GM12801 (cell line): ENCODE data around the gene RABGAP1L.

Experiments
- TF ChIP-seq, protein P1 (sequence below): IDR thresholded peaks from one replicate; pipeline ENCODE4 v1.5.1; 2011; ENCODE audit warnings: control low read depth; ENCODE audit not compliant: insufficient read length; ENCODE audit errors: extremely low read depth

RABGAP1L gene

GRCh38 chr1:174815474-174815908, 656.2 kb downstream of the RABGAP1L start:
- TF ChIP-seq, protein P1, sequence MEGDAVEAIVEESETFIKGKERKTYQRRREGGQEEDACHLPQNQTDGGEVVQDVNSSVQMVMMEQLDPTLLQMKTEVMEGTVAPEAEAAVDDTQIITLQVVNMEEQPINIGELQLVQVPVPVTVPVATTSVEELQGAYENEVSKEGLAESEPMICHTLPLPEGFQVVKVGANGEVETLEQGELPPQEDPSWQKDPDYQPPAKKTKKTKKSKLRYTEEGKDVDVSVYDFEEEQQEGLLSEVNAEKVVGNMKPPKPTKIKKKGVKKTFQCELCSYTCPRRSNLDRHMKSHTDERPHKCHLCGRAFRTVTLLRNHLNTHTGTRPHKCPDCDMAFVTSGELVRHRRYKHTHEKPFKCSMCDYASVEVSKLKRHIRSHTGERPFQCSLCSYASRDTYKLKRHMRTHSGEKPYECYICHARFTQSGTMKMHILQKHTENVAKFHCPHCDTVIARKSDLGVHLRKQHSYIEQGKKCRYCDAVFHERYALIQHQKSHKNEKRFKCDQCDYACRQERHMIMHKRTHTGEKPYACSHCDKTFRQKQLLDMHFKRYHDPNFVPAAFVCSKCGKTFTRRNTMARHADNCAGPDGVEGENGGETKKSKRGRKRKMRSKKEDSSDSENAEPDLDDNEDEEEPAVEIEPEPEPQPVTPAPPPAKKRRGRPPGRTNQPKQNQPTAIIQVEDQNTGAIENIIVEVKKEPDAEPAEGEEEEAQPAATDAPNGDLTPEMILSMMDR: no peak

DNA sequence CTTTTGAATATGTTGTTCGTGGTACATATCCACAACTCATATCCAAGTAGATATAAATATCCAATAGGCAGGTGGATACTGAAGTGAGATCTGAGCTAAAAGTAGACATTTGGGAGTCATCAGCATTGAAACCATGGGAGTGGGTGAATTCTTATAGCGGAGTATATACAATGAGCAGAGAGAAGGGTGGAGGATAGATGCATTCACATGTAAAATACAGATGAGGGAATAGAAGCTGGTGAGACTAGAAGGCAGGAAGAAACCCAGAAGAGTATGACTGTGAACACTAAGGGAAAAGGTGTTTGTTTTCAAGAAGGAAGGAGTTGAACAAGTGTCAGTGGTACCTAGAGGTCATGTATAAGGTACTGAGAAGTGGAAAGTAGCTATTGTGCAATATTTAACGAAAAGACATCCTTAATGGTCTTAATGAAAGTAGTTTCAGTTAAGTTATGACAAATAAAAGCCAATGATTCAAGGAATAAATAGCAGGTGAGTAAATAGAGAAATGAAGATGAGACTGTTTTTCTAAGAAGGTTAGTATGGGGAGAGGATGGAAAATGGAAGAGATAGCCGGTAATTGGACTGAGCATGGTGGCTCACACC, 658.8 kb downstream of the RABGAP1L start:
- TF ChIP-seq, protein P1: no peak

DNA sequence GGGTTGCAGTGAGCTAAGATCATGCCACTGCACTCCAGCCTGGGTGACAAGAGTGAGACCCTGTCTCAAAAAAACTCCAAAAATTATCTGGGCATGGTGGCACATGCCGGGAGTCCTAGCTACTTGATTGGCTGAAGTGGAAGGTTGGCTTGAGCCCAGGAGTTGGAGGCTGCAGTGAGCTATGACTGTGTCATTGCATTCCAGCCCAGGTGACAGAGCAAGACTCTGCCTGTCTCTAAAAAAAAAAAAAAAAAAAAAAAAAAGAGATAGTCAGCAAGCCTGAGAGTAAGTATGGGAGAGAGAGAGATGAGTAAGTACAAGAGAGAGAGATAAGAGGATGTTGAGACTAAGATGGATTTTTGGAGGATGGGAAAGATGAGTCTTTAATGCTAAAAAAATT, 659.6 kb downstream of the RABGAP1L start:
- TF ChIP-seq, protein P1: no peak

GRCh38 chr1:174819596-174819995, 660.3 kb downstream of the RABGAP1L start:
- TF ChIP-seq, protein P1: no peak

DNA sequence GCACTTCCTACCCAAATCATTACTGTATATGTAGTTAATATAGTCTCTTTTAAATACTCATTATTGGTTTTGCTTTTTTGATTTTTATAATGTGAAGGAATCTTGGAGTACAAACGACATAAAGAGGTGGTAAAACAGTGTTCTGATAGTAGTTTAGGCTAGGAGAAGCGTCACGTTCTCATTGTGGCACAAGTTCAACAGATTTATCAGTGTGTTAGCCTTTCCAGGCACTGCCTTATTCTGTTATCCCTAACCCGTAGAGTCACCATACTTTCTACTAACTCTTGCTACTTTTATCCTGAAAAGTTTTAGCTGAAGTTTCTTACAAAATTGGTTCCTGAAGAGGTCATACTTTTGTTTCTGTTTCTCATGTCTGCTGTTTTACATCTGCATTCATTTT, 665.8 kb downstream of the RABGAP1L start:
- TF ChIP-seq, protein P1: no peak

DNA sequence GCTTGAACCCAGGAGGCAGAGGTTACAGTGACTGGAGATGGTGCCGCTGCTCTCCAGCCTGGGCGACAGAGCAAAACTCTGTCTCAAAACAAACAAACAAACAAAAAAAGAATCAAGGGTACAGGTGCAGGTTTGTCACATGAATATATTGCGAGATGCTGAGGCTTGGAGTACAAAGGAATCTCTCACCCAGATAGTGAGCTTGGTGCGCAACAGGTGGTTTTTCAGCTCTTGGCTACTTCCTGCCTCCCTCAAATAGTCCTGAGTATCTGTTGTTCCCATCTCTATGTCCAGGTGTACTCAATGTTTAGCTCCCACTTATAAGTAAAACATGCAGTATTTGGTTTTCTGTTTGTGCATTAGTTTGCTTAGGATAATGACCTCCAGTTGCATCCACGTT, 666.5 kb downstream of the RABGAP1L start:
- TF ChIP-seq, protein P1: no peak

- TF ChIP-seq, protein P1: no peak
These were observed 668.9 kb downstream of the RABGAP1L start for GRCh38 chr1:174828264-174828663.
